Tibial nerve (tissue), 4 donors: ENCODE results near the gene TDRD3. TPM values are rescaled to one million over a fixed set of nuclear protein-coding genes. Genes with fewer than 3 reads are reported as not detected.

Experiments
- DNase-seq, 2 donors: peaks; one replicate each; pipeline ENCODE4 v3.0.0-alpha.2; 2019; ENCODE audit warnings: low spot score in 2 of 2
- H3K27ac ChIP-seq, 4 donors: fragments of 200-600 bp; sonication (generic) in 3 of 4; one replicate each; pipeline ENCODE4 v1.5.1; 2017 to 2019; ENCODE audit warnings: mild to moderate bottlenecking in 1 of 4
- H3K27me3 ChIP-seq, 2 donors: fragments of 200-600 bp; sonication (generic) in 1 of 2; one replicate each; pipeline versions ENCODE4 v1.5.1 to v1.6.0; 2017 to 2019
- H3K36me3 ChIP-seq, 3 donors: fragments of 200-600 bp; sonication (generic); one replicate each; pipeline ENCODE4 v1.5.1; 2018 to 2019
- H3K4me1 ChIP-seq, 4 donors: fragments of 200-600 bp; sonication (generic) in 3 of 4; one replicate each; pipeline ENCODE4 v1.5.1; 2017 to 2019
- H3K4me3 ChIP-seq, 4 donors: fragments of 200-600 bp; sonication (generic) in 3 of 4; one replicate each; pipeline ENCODE4 v1.5.1; 2017 to 2019; ENCODE audit warnings: mild to moderate bottlenecking in 1 of 4, moderate library complexity in 1 of 4
- H3K9me3 ChIP-seq, 4 donors: fragments of 200-600 bp; sonication (generic) in 3 of 4; one replicate each; pipeline ENCODE4 v1.5.1; 2017 to 2019
- EP300 ChIP-seq, 2 donors: sonication (generic); formaldehyde crosslinking; IDR thresholded peaks; one replicate each; pipeline ENCODE4 v1.6.1; 2017; ENCODE audit warnings: antibody characterized with exemption in 2 of 2, mild to moderate bottlenecking in 1 of 2
- POLR2A ChIP-seq, 2 donors: fragments of 450-650 bp; IDR thresholded peaks; one replicate each; pipeline ENCODE4 v1.6.1; 2017; ENCODE audit warnings: antibody characterized with exemption in 2 of 2, mild to moderate bottlenecking in 2 of 2, moderate library complexity in 2 of 2
- WGBS, 2 donors: methylation state at CpG; one replicate each; pipeline ENCODE4 v1.1.5; 2018; 5-methylcytosine and 5-hydroxymethylcytosine counted together
- total RNA-seq, 4 donors: library from RNA; depleted of rRNA; stranded (reverse); fragments of >200 nt; gene quantifications; one replicate each; pipeline ENCODE4 v1.1.0, GENCODE V29; 2016
- TF ChIP-seq, protein P1 (sequence below), 5 experiments: fragments of 200-600 bp in 3 of 5; fragments of 450-650 bp in 2 of 5; sonication (generic) in 3 of 5; IDR thresholded peaks; one replicate each; pipeline ENCODE4 v1.5.1; 2016 to 2019; ENCODE audit warnings: antibody characterized with exemption in 5 of 5, mild to moderate bottlenecking in 3 of 5, moderate library complexity in 2 of 5

The TDRD3 gene
- total RNA-seq, 4 donors from 2014 or later, result 31.2 to 38.5 (median 35.1) TPM

DNA sequence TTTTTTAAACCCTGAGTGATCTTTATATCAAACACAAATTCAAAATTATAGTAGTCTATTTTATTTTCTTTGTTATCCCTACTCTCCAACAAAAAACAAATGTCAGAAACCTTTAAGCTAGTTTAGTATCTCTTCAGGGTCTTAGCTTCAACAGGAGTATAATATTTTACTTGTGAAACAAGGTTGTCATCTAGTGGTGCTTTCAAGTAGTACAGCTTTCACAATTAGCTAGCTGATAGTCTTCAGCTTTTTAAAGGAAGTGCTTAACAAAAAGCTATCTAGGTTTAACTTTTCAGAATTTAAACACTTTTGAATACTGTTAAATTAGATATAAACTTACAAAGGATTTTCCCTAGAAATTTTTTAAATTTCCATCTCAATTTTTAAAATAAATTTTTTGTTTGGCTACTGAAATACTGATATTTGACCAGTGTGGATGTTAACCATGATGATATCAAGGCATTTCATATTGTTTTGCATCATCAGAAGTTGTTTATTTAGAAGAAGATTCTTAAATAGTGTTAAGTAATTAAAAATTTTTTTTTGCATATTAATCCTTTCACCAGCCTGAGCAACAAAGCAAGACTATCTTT, 34.2 kb downstream of the TDRD3 start:
- TF ChIP-seq POLR2A (IDR thresholded peaks at IDR 0.05) (no peak), EP300 (IDR thresholded peaks at IDR 0.05) (no peak)
- TF ChIP-seq, protein P1, sequence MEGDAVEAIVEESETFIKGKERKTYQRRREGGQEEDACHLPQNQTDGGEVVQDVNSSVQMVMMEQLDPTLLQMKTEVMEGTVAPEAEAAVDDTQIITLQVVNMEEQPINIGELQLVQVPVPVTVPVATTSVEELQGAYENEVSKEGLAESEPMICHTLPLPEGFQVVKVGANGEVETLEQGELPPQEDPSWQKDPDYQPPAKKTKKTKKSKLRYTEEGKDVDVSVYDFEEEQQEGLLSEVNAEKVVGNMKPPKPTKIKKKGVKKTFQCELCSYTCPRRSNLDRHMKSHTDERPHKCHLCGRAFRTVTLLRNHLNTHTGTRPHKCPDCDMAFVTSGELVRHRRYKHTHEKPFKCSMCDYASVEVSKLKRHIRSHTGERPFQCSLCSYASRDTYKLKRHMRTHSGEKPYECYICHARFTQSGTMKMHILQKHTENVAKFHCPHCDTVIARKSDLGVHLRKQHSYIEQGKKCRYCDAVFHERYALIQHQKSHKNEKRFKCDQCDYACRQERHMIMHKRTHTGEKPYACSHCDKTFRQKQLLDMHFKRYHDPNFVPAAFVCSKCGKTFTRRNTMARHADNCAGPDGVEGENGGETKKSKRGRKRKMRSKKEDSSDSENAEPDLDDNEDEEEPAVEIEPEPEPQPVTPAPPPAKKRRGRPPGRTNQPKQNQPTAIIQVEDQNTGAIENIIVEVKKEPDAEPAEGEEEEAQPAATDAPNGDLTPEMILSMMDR (IDR thresholded peaks at IDR 0.05), result peak; percentile 71 to 94 (median 80)
- no peaks in the 10 kb centered on the region for H3K27me3 ChIP-seq
- DNase-seq, result peak in 1 of 2 donors; percentile 22

GRCh38 chr13:60433505-60433904, 36.5 kb downstream of the TDRD3 start:
- DNase-seq, result no peak
- no peak overlapping the region for H3K27ac ChIP-seq
- H3K4me1 ChIP-seq, result peaks cover 0 to 4% (median 0%) of the 10 kb centered on the region in 4 donors
- no peaks in the 10 kb centered on the region for H3K27me3 ChIP-seq
- H3K9me3 ChIP-seq, result peaks cover 0 to 6% (median 0%) of the 10 kb centered on the region in 4 donors
- WGBS, 2 donors, result 84 to 85% methylated on average over 6 of the region's 6 CpGs
- H3K36me3 ChIP-seq, result no peaks in the 10 kb centered on the region
- no peak overlapping the region for H3K4me3 ChIP-seq
- TF ChIP-seq, protein P1 (IDR thresholded peaks at IDR 0.05), result no peak
- TF ChIP-seq EP300 (IDR thresholded peaks at IDR 0.05) (no peak), POLR2A (IDR thresholded peaks at IDR 0.05) (no peak)

More for the DNA sequence above, 34.2 kb downstream of the TDRD3 start:
- Histone ChIP-seq H3K36me3 (no peaks in the 10 kb centered on the region), H3K9me3 (peaks cover 0 to under 1% (median 0%) of the 10 kb centered on the region in 4 donors), H3K27ac (no peak overlapping the region), H3K4me1 (peaks cover 0 to 4% (median 0%) of the 10 kb centered on the region in 4 donors), H3K4me3 (no peak overlapping the region)

DNA sequence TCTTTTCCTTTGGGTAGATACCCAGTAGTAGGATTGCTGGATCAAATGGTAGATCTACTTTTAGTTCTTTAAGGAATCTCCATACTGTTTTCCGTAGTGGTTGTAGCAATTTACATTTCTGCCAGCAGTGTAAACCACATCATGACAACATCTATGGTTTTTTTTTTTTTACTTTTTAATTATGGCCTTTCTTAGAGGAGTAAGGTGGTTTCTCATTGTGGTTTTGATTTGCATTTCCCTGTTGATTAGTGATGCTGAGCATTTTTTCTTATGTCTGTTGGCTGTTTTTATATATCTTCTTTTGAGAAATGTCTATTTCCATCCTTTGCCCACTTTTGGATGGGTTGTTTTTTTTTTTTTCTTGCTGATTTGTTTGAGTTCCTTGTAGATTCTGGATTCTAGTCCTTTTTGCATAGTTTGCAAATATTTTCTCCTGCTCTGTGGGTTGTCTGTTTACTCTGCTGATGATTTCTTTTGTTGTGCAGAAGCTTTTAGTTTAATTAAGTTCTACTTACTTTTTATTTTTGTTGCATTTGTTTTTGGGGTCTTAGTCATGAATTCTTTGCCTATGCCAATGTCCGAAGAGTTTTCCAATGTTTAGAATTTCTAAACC, 38.8 kb downstream of the TDRD3 start:
- Histone ChIP-seq H3K36me3 (no peaks in the 10 kb centered on the region), H3K9me3 (peaks cover 0 to 6% (median 0%) of the 10 kb centered on the region in 4 donors), H3K4me3 (no peak overlapping the region), H3K4me1 (peaks cover 0 to 9% (median 0%) of the 10 kb centered on the region in 4 donors), H3K27ac (no peak overlapping the region), H3K27me3 (no peaks in the 10 kb centered on the region)
- DNase-seq, result no peak
- WGBS, 2 donors, result 98 to 100% methylated on average over 2 of the region's 2 CpGs
- no peak for TF ChIP-seq EP300 (IDR thresholded peaks at IDR 0.05)
- TF ChIP-seq POLR2A (IDR thresholded peaks at IDR 0.05), result no peak
- TF ChIP-seq, protein P1 (IDR thresholded peaks at IDR 0.05), result no peak

DNA sequence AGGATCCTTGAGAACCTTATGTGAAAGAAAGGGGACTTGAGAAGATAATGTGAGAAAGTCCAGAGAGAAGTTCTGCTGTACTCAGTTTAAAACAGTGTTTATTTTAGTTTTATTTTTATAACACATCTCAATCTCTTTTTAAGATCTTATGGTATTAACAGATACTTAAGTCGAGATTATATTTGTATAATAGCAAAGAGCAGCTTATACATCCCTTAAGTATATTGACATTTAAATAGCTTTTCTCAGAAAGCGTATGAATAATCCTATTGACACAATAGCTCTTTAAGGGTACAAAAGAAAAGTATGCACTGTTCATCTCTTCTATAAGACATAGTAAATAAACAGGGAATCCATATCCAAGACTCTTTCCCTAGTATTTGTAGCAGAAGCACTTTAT, 42.2 kb downstream of the TDRD3 start:
- WGBS, 2 donors, result 30 to 56% methylated on average over 2 of the region's 2 CpGs
- Histone ChIP-seq H3K4me3 (no peak overlapping the region), H3K27ac (no peak overlapping the region), H3K9me3 (peaks cover 0 to 6% (median 0%) of the 10 kb centered on the region in 4 donors), H3K36me3 (no peaks in the 10 kb centered on the region), H3K27me3 (no peaks in the 10 kb centered on the region), H3K4me1 (peaks cover 0 to 5% (median 0%) of the 10 kb centered on the region in 4 donors)
- DNase-seq, result no peak
- no peak for TF ChIP-seq POLR2A (IDR thresholded peaks at IDR 0.05)
- TF ChIP-seq, protein P1 (IDR thresholded peaks at IDR 0.05), result no peak
- no peak for TF ChIP-seq EP300 (IDR thresholded peaks at IDR 0.05)

GRCh38 chr13:60441761-60442160, 44.7 kb downstream of the TDRD3 start:
- no peak for DNase-seq
- Histone ChIP-seq H3K4me1 (peaks cover 0 to 5% (median 0%) of the 10 kb centered on the region in 4 donors), H3K27ac (no peak overlapping the region), H3K27me3 (no peaks in the 10 kb centered on the region), H3K4me3 (no peak overlapping the region), H3K36me3 (no peaks in the 10 kb centered on the region), H3K9me3 (peaks cover 0 to under 1% (median 0%) of the 10 kb centered on the region in 4 donors)
- TF ChIP-seq EP300 (IDR thresholded peaks at IDR 0.05) (no peak), POLR2A (IDR thresholded peaks at IDR 0.05) (no peak)
- TF ChIP-seq, protein P1 (IDR thresholded peaks at IDR 0.05), result no peak
- 86 to 88% methylated on average over 1 of the region's 1 CpG for WGBS, 2 donors
